Measurements from ENCODE around the gene PTPRH.

DNA sequence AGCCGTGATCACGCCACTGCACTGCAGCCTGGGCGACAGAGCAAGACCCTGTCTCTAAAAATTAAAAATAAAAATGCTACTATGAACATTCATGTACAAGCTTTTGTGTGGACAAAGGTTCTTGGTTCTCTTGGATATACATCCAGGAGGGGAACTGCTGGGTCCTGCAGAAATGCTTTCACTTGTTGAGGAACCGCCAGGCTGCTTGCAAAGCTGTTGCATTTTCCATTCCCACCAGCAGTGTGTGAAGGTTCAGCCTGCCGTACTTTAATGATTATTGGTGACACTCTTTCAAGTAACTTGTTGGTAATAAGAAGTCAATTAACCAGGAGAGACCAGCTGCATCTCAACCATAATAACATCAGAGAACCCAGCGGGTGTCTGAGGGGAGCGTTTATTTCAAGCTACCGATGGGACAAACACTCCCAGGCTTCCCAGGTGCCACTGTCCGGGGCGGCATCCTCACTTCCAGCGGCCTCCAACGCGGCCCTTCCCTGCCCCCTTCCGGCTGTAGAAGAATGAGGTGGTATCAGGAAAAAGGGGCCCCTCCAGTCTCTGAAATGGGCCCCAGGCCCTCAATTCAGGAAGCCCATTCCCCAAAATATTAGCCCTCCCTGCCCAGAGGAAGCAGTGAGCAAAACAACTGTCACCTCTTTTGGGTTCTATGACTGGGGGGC, 76.7 kb downstream of the PTPRH start:
- TF ChIP-seq, protein P1, sequence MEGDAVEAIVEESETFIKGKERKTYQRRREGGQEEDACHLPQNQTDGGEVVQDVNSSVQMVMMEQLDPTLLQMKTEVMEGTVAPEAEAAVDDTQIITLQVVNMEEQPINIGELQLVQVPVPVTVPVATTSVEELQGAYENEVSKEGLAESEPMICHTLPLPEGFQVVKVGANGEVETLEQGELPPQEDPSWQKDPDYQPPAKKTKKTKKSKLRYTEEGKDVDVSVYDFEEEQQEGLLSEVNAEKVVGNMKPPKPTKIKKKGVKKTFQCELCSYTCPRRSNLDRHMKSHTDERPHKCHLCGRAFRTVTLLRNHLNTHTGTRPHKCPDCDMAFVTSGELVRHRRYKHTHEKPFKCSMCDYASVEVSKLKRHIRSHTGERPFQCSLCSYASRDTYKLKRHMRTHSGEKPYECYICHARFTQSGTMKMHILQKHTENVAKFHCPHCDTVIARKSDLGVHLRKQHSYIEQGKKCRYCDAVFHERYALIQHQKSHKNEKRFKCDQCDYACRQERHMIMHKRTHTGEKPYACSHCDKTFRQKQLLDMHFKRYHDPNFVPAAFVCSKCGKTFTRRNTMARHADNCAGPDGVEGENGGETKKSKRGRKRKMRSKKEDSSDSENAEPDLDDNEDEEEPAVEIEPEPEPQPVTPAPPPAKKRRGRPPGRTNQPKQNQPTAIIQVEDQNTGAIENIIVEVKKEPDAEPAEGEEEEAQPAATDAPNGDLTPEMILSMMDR (optimal IDR thresholded peaks at IDR 0.05 in 1 of 3, IDR thresholded peaks at IDR 0.05 in 1 of 3, conservative IDR thresholded peaks at IDR 0.05 in 1 of 3; ENCODE audit: extremely low read depth in 1 of 3, insufficient read depth in 2 of 3, low read length in 3 of 3) = no peak
- no peak for TF ChIP-seq EZH2 (IDR thresholded peaks at IDR 0.05; ENCODE audit: low read length)
